Tibial artery (tissue), 4 donors: Measurements from ENCODE around the gene SLC44A2.
A peak's percentile ranks its signal among the peaks of the same experiment; 100 is the strongest.

ENCODE experiments used
- DNase-seq, 2 donors: peaks; one replicate each; pipeline ENCODE4 v3.0.0-alpha.2; 2019
- H3K27ac ChIP-seq, 2 donors: fragments of 200-600 bp; sonication (generic) in 1 of 2; 1 replicate in 1 of 2; 2 replicates in 1 of 2; pipeline ENCODE4 v1.5.1; 2018 to 2019; ENCODE audit warnings: mild to moderate bottlenecking in 1 of 2
- H3K27me3 ChIP-seq, 2 donors: fragments of 200-600 bp; sonication (generic) in 1 of 2; one replicate each; pipeline versions ENCODE4 v1.5.1 to v1.6.0; 2016 to 2019
- H3K36me3 ChIP-seq, 3 donors: fragments of 200-600 bp; sonication (generic) in 2 of 3; one replicate each; pipeline ENCODE4 v1.5.1; 2016 to 2019; ENCODE audit warnings: mild to moderate bottlenecking in 2 of 3
- H3K4me1 ChIP-seq, 4 donors: fragments of 200-600 bp; sonication (generic) in 2 of 4; 1 replicate in 3 of 4; 2 replicates in 1 of 4; pipeline ENCODE4 v1.5.1; 2016 to 2019
- H3K4me3 ChIP-seq, 2 donors: fragments of 200-600 bp; sonication (generic) in 1 of 2; 1 replicate in 1 of 2; 2 replicates in 1 of 2; pipeline ENCODE4 v1.5.1; 2018 to 2019; ENCODE audit warnings: mild to moderate bottlenecking in 2 of 2
- H3K9me3 ChIP-seq, 3 donors: fragments of 200-600 bp; sonication (generic) in 1 of 3; one replicate each; pipeline ENCODE4 v1.5.1; 2016 to 2019
- intact Hi-C: fragments of 100-400 bp; cut with DNase I; formaldehyde crosslinking; loops from one replicate; pipeline ENCODE4 v1.15.0; 2023; ENCODE audit warnings: low total_unique reads
- TF ChIP-seq, protein P1 (sequence below), 2 experiments: fragments of 200-600 bp in 1 of 2; fragments of 450-650 bp in 1 of 2; IDR thresholded peaks; one replicate each; pipeline ENCODE4 v1.5.1; 2017 to 2019; ENCODE audit warnings: antibody characterized with exemption in 2 of 2, mild to moderate bottlenecking in 1 of 2, moderate library complexity in 1 of 2

SLC44A2 gene

DNA sequence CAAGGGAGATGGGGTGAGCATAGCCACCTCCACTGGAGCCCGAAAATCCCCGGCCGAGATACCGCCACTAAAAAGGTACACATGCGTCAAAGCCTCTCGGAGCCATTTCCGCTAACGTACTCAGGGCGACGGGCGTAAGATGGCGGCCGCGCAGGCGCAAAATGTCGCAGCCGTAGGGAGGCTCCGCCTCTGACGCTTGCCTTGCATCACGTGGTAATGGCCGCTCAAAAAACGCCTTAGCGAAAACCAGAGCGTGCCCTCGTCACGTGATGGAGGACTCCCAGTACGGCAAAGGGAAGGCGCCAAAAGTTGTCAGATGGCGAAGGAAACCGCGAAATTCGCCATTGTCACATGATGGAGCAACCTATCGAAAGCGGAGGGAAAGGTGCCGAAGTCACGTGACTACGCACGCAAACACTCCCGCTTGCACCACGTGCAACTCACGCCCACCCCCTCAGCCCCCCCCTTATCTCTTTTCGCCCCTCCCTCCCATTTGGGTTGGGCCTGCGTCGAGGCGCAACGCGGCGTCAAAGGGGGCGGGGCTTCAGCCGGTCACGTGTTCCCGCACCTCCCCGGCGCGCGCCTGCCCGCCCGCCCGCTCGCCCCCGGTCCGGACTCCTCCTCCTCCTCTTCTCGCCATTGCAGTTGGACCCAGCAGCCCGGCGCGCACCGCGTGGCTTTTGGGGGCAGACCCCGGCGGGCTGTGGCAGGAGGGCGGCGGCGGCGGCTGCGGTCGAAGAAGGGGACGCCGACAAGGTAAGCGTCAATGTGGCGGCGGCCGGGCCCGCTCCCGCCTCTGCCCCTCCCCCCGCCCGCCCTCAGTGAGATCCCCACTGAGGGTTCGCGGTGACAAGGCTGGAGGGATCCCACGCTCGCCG lies 28.6 kb downstream of the SLC44A2 start, which contains the start of gene ILF3:
ILF3 (plus strand) TSS at position 615 of the 878 bp plus-strand sequence. CDS start 16,260 bp downstream, outside the sequence.
- DNase-seq: peak; percentile 100
- peak within 1 kb of the TSS; percentile 98 to 100 for H3K4me3 ChIP-seq
- peaks cover 0 to 48% (median 16%) of the 10 kb centered on the region in 4 donors for H3K4me1 ChIP-seq
- TF ChIP-seq, protein P1, sequence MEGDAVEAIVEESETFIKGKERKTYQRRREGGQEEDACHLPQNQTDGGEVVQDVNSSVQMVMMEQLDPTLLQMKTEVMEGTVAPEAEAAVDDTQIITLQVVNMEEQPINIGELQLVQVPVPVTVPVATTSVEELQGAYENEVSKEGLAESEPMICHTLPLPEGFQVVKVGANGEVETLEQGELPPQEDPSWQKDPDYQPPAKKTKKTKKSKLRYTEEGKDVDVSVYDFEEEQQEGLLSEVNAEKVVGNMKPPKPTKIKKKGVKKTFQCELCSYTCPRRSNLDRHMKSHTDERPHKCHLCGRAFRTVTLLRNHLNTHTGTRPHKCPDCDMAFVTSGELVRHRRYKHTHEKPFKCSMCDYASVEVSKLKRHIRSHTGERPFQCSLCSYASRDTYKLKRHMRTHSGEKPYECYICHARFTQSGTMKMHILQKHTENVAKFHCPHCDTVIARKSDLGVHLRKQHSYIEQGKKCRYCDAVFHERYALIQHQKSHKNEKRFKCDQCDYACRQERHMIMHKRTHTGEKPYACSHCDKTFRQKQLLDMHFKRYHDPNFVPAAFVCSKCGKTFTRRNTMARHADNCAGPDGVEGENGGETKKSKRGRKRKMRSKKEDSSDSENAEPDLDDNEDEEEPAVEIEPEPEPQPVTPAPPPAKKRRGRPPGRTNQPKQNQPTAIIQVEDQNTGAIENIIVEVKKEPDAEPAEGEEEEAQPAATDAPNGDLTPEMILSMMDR (IDR thresholded peaks at IDR 0.05): no peak
- no peaks in the 10 kb centered on the region for H3K9me3 ChIP-seq
- peak within 1 kb of the TSS; percentile 98 for H3K27ac ChIP-seq
- intact Hi-C loops: no loop called here
- no peaks in the 10 kb centered on the region for H3K36me3 ChIP-seq
- H3K27me3 ChIP-seq: no peaks in the 10 kb centered on the region

DNA sequence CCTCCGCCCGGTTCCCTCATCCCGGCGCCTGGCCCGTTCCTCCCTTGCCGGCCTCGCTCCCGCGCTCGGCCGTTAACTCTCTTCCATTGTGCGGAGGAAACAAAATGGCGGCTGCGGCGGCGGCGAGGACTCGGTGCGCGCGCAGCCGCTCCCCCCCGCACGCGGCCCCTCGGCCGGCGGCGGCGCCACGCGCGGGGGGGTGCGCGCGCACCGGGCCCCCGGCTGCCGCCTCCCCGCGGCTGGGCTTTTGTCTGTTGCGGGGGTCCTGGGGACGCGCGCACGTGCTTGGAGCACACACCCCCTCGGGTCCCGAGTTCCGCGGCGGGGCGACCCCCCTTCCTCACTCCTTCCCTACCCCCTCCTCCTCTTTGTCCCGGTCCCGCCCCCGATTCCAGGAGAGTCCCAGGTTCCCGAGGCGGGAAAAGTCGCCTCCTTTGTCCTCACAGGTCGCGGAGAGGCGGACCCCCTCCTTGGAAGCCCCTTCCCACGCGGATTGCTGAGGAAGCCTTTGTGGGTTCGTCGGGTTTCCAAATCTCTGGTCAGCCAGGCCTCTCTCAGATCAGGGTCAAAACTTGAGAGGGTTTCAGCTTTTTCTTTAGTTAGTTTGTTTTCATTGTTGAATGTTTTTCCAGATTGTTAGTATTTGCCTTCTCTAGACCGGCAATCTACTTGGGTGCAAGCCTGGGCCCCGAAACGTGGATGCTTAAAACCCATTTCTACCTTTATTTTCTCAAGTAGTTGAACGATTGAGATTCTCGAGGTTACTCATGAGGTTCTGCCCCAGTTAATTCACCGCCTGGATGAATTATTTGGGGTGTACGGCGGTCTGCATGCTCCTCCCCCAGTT lies 29.5 kb downstream of the SLC44A2 start:
- Histone ChIP-seq H3K36me3 (no peaks in the 10 kb centered on the region), H3K9me3 (no peaks in the 10 kb centered on the region), H3K27ac (peak overlapping the region; percentile 98), H3K4me3 (peak overlapping the region; percentile 98 to 100), H3K4me1 (peaks cover 0 to 57% (median 18%) of the 10 kb centered on the region in 4 donors), H3K27me3 (no peaks in the 10 kb centered on the region)
- intact Hi-C loops: no loop called here
- TF ChIP-seq, protein P1 (IDR thresholded peaks at IDR 0.05): no peak
- DNase-seq: peak; percentile 40 to 77

DNA sequence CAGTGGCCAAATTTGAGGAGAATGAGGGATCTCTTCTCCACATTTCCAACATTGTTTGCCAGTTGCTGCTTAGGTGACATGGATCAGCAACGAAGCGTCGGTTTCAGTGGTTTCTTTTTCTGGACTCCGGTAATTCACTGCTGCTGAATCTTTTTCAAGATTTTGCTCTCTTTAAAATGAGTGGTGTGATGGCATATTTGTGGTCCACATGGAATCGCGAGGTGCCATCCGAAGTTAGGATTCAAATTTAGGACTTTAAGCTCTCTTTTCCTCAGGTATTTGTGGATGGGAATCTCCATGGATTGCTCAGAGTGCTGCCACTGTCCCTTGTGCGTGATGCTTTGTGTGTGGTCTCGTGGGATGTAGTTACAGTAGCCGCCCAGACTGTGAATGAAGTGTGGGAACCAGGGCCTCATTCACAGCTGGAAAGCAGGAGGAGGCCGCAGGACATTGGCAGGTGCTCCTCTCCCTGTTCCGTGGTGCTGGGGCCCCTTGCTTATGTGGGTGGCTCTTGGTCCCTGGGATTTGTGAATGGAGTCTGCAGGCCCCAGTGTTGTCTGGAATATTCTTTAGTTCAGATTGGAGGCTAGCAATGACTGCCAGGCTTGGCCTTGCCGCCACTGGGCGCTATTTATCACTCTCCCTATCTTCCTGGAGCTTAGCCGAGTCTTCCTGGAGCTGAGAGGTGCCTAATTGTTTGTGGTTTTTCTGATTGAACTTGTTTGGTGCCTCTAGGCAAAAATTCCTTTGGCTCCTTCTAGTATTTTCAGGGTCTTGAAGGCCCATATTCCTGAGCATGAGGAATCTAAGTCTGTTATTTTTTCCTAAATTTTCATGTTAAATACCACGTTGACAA lies 30.3 kb downstream of the SLC44A2 start:
- TF ChIP-seq, protein P1 (IDR thresholded peaks at IDR 0.05): no peak
- H3K27me3 ChIP-seq: no peaks in the 10 kb centered on the region
- H3K36me3 ChIP-seq: no peaks in the 10 kb centered on the region
- peak overlapping the region; percentile 98 for H3K27ac ChIP-seq
- no peaks in the 10 kb centered on the region for H3K9me3 ChIP-seq
- H3K4me1 ChIP-seq: peaks cover 0 to 65% (median 23%) of the 10 kb centered on the region in 4 donors
- intact Hi-C loops: no loop called here
- H3K4me3 ChIP-seq: peak overlapping the region; percentile 98 to 100
- DNase-seq: no peak

DNA sequence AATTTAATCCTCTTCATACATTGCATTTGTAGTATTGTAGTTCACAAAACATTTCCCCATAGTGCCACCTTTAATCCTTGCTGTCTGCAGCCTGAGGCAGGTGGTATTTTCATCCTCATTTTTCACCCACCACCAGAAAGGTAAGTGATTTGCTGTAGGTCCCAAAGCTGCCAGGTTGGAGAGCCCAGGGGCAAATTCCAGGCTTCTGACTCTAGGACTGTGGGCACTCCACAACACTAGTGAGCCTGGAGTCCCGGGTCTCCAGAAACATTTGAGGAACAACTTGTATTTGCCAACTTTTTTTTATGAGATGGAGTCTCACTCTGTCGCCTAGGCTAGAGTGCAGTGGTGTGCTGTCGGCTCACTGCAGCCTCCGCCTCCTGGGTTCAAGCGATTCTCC lies 35.0 kb downstream of the SLC44A2 start:
- Histone ChIP-seq H3K4me1 (peaks cover 0 to 75% (median 27%) of the 10 kb centered on the region in 4 donors), H3K27ac (no peak overlapping the region), H3K36me3 (no peaks in the 10 kb centered on the region), H3K9me3 (no peaks in the 10 kb centered on the region), H3K27me3 (no peaks in the 10 kb centered on the region), H3K4me3 (no peak overlapping the region)
- DNase-seq: no peak
- intact Hi-C loops: no loop called here
- TF ChIP-seq, protein P1 (IDR thresholded peaks at IDR 0.05): no peak

DNA sequence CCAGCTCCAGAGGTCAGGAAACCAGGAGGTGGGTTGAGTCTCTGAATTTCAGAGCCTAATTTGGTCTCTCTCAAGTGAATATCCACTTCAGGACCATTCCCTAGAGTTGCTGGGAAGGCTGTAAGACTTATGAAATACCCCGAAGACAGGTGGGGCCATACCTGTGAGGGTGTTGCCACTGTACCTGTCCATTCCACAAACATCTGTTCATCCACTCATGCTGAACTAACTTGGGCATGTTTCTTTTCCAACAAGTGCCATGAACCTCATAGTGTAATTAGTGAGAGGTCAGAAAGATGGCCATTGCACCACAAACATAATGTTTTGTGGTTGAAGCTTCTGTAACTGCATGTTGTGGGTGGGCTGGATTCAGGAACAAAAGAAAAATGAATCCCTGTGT lies 36.6 kb downstream of the SLC44A2 start:
- Histone ChIP-seq H3K4me3 (no peak overlapping the region), H3K27me3 (no peaks in the 10 kb centered on the region), H3K36me3 (no peaks in the 10 kb centered on the region), H3K4me1 (peaks cover 0 to 59% (median 18%) of the 10 kb centered on the region in 4 donors), H3K9me3 (no peaks in the 10 kb centered on the region), H3K27ac (no peak overlapping the region)
- DNase-seq: no peak
- TF ChIP-seq, protein P1 (IDR thresholded peaks at IDR 0.05): no peak
- intact Hi-C loops: no loop called here
